GM21360 (cell line): ENCODE results near the gene KLHL11.
A peak's percentile ranks its signal among the peaks of the same experiment; 100 is the strongest.

Experiments used
- ATAC-seq: cut with Tn5 transposase; IDR thresholded peaks from one replicate; pipeline ENCODE4 v1.9.1; 2021; ENCODE audit warnings: mild to moderate bottlenecking, moderate library complexity; ENCODE audit not compliant: unreplicated experiment

KLHL11 gene

GRCh38 chr17:41864836-41865595 is at the start of gene KLHL11:
TSS of gene KLHL11 (minus strand) at chr17:41865423. CDS start at chr17:41865370, 53 bp downstream.
- peak; percentile 76 for ATAC-seq

DNA sequence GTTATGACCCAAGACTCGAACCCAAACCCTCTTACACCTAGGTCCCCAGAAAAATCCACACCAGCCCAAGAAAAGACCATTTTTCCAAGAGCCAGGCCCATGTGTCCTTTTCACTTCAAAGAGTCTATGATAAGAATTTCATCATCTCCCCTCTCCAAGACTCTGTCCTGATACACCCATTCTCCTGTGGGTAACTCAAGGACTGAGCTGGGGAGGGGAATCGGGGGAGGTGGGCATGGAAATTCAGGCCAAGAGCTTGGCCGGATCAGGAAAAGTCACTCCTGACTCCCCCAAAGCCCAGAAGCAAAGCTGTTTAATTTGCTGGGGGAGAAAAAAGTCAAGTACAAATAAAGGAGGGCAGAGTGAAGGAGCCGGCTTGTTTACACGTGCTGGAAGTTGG is 49.8 kb upstream of the KLHL11 start:
- ATAC-seq, result no peak

DNA sequence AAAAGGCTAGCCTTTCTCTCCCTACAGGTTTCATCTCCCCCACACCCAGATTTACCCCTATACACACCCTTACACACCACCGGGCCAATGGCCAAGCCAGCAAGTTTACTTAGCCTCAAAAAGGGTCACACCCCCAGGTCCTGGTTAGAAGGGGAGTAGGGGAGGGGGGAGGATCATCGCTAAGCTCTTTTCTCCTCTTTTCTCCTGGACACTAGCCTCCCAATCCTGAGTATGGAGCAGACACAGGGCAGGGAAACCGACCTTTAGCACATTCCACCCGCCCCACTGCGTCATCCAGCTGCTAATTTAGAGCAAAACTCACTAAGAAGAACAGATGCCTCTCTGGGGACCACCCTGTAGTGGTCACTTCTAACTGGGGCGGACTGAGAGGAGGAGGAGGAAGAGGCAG is 49.1 kb upstream of the KLHL11 start:
- no peak for ATAC-seq

DNA sequence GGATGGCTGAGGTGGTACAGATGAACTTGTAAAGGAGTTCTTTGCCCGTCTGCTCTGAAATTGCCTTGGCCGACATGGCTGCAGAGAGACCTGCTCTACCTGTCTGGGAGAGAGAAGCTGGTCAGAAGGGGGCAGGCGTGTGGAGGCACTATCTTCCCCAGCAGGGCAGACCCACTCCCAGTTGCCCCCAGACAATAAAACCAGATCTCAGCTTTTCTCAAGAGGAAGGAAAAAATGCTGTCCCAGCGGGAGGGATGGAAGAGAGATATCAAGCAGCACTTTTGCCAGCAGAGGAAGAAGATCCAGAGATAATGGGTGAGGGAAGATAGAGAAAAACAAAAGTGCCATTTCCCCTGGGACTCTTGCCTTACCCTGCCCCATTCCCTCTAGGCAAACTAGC is 48.6 kb upstream of the KLHL11 start:
- ATAC-seq, result no peak

GRCh38 chr17:41912925-41913324 is 47.7 kb upstream of the KLHL11 start:
- no peak for ATAC-seq

GRCh38 chr17:41910701-41911391 is 45.6 kb upstream of the KLHL11 start:
- ATAC-seq, result no peak

DNA sequence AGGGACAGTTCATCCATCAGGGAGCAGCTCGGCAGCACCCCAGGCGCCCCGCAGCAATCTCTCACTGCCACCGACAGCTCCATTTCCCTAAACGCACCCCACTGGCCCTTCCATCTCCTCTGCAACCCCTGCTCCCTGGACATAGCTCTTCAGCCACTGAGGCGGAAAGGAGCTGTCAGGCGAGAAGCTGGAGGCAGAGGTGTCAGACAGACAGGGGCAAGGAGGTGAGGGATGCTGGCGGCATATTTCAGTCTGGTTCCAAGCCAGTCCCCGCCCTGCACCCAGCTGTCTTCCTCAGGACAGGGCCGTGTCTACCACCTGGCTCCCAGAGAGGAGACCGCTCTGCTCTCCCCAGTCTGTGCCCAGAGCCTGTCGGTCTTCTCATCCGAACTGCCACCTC is 43.9 kb upstream of the KLHL11 start:
- no peak for ATAC-seq

- no peak for ATAC-seq
These were observed 42.7 kb upstream of the KLHL11 start for GRCh38 chr17:41907633-41908539.

- no peak for ATAC-seq
These were observed 41.9 kb upstream of the KLHL11 start for GRCh38 chr17:41907185-41907556.

- no peak for ATAC-seq
These were observed 41.4 kb upstream of the KLHL11 start for GRCh38 chr17:41906465-41907184.

DNA sequence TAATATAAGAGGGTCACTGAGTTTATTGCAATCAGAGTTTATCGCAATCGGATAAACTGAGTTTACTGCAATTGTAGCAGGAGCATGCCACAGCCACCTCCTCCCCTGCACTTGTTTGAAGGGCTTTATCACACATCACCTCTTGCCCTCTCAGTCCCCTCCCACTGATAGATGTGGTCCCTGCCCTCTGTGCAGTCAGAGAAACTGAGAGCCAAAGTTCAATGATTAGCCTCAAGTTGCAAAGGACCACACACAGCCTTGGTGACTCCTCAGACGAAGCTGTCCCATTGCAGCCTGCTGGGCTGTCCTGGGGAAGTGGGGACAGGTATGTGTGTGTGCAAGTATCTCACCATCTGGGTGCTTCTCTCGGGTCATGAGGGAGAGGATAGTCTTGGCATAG is 39.9 kb upstream of the KLHL11 start:
- ATAC-seq, result no peak

GRCh38 chr17:41904242-41904841 is 39.1 kb upstream of the KLHL11 start:
- ATAC-seq, result no peak

GRCh38 chr17:41901646-41902045 is 36.4 kb upstream of the KLHL11 start:
- no peak for ATAC-seq

DNA sequence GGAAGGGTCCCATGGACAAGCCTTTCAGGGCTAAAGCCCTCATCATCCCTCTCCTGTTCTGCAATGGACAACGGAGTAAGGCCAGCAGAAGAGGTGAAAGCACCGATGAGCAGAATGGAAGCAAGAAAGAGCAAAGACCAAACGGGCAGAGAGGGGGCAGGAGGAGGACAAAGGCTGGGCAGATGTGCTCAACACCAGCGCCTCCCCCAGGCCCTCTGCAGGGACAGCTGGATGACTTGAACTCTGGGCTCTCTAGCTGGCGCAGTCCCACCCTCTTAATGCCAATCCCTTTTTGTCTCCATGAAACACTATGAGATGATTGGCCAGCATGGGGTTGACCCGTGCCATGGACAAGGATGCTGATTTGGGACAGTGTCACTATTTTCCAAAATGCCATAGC is 31.5 kb upstream of the KLHL11 start:
- ATAC-seq, result no peak

DNA sequence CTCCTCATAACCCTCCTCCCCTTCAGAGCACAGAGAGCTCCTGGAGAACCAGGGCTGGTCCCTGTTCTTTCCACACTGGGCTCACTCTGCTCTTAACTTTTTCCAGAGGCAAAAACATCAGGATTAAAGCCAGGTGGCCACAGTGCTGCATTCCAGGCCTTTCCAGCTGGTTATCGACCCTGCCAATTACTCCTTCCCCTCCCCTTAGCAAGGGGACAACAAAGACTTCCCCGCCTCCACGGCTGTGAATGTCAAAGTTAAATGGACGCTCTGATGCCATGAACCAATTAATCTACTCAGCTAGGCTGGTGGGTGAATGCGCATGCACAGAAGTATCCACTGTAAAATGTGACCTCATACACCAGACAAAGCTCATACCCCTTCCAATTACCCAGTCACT is 30.4 kb upstream of the KLHL11 start:
- ATAC-seq, result no peak

DNA sequence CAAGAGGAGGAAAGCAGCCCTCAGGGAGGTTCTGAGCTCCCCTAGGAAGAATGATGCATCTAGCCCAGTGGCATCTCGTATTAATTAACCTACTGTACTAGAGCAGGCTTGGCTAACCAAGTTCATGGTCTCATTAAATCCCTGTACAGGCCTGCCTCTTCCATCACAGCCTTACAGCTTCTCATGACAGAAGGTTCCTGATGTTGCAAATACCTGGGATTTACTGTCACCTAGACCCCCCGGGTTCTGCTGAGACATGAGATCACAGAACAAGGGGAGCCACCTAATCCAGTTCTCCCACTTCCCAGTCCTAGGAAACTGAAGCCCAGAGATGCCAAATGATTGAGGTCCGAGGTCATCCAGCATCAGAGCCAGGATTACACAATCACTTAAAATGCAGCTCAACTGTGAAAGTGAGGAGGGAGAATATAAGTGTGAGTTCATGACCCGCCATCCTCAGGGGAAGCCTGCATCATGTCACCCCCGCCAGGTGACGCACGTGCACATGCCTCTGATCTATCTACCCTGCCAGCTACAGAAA is 29.6 kb upstream of the KLHL11 start:
- ATAC-seq, result no peak

DNA sequence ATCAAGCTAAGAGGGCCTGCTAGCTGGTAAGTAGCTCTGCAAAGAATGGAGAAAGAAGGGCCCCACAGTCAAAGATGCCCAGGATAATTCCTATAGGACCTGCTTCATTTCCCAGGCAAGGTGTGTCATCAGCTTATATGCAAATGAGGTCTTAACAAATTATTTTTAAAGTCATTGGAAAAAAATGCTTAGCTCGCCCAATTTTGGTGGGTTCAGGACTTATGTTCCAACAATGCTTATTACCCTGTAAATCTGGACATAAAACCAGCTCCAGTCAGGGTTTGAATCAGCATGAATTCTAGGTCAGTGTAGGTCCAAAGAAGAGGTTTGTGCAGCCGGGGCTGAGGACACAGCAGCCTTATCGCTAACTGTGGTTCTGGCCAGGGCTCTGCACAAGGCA is 28.2 kb upstream of the KLHL11 start:
- ATAC-seq, result no peak

- ATAC-seq, result no peak
These were observed 26.8 kb upstream of the KLHL11 start for GRCh38 chr17:41892021-41892376.

GRCh38 chr17:41891135-41892020 is 26.2 kb upstream of the KLHL11 start:
- ATAC-seq, result no peak
